OCI-LY7 (cell line): ENCODE results near the gene ARHGAP4. TPM values are rescaled to one million over a fixed set of nuclear protein-coding genes. Genes with fewer than 3 reads are reported as not detected.

ENCODE experiments used
- BruUV-seq: library from RNA; stranded (reverse); fragments of 400-500 nt; replicated peaks from 2 replicates; lab custom pipeline; 2021; lab: Mats Ljungman, UMichigan
- CTCF ChIA-PET: fragments of 300-600 bp; sonication (Branson Sonifier 250); formaldehyde crosslinking; loops from one replicate; lab custom pipeline; 2022; ENCODE audit warnings: antibody characterized with exemption; ENCODE audit not compliant: unreplicated experiment; lab: Charles Lee
- POLR2A ChIA-PET: fragments of 300-600 bp; sonication (Branson Sonifier 250); formaldehyde crosslinking; loops from one replicate; lab custom pipeline; 2022; ENCODE audit warnings: antibody characterized with exemption; lab: Charles Lee
- DNase-seq: peaks from one replicate; pipeline ENCODE4 v3.0.0-alpha.2; 2015; ENCODE audit warnings: low spot score
- H2AFZ ChIP-seq: fragments of 200-600 bp; sonication (generic), shearing (Covaris generic); 2 replicates; pipeline ENCODE4 v1.6.1; 2014; ENCODE audit warnings: mild to moderate bottlenecking, antibody characterized with exemption, low read length, moderate library complexity
- H3K27ac ChIP-seq: fragments of 200-600 bp; sonication (generic); 2 replicates; pipeline ENCODE4 v1.5.1; 2014; ENCODE audit warnings: mixed run types, low read depth, mild to moderate bottlenecking, moderate library complexity, low read length, inconsistent platforms; ENCODE audit not compliant: poor library complexity, severe bottlenecking
- H3K36me3 ChIP-seq: fragments of 200-600 bp; sonication (generic); 2 replicates; pipeline ENCODE4 v1.6.1; 2014; ENCODE audit warnings: mild to moderate bottlenecking, antibody characterized with exemption, low read length, moderate library complexity, mixed read lengths; ENCODE audit not compliant: insufficient read depth
- H3K4me1 ChIP-seq: fragments of 200-600 bp; sonication (generic); 2 replicates; pipeline ENCODE4 v1.5.1; 2014; ENCODE audit warnings: mild to moderate bottlenecking, low read length; ENCODE audit not compliant: insufficient read depth, poor library complexity, severe bottlenecking
- H3K4me2 ChIP-seq: fragments of 200-600 bp; sonication (generic); 2 replicates; pipeline ENCODE4 v1.6.1; 2014; ENCODE audit warnings: mild to moderate bottlenecking, low read length
- H3K4me3 ChIP-seq: fragments of 200-600 bp; sonication (generic); 2 replicates; pipeline ENCODE4 v1.5.1; 2014; ENCODE audit warnings: mild to moderate bottlenecking, low read depth, low read length; ENCODE audit not compliant: poor library complexity, severe bottlenecking
- H3K79me2 ChIP-seq: fragments of 200-600 bp; sonication (generic); 2 replicates; pipeline ENCODE4 v1.6.1; 2016; ENCODE audit warnings: low read depth, mild to moderate bottlenecking, low read length, moderate library complexity, mixed read lengths; ENCODE audit not compliant: insufficient read depth
- H3K9me2 ChIP-seq: fragments of 200-600 bp; sonication (generic); 2 replicates; pipeline ENCODE4 v1.6.1; 2016; ENCODE audit warnings: mild to moderate bottlenecking, low read length, mixed read lengths; ENCODE audit not compliant: insufficient read depth
- H3K9me3 ChIP-seq: fragments of 200-600 bp; sonication (generic); 2 replicates; pipeline ENCODE4 v1.6.1; 2014; ENCODE audit warnings: mild to moderate bottlenecking, mixed run types, low read length, mixed read lengths
- H4K20me1 ChIP-seq: fragments of 200-600 bp; sonication (generic); 2 replicates; pipeline ENCODE4 v1.6.1; 2014; ENCODE audit warnings: mild to moderate bottlenecking, antibody characterized with exemption, low read length, moderate library complexity, mixed read lengths; ENCODE audit not compliant: insufficient read depth
- EZH2phosphoT487 ChIP-seq: fragments of 200-600 bp; sonication (generic); IDR thresholded peaks from 2 replicates; pipeline ENCODE4 v1.6.1; 2018; ENCODE audit warnings: low read depth, borderline replicate concordance, mild to moderate bottlenecking, mixed run types, antibody characterized with exemption, low read length, moderate library complexity, mixed read lengths
- intact Hi-C: fragments of 100-400 bp; cut with micrococcal nuclease; formaldehyde crosslinking; loops from one replicate; pipeline ENCODE4 v1.10.0; 2022; ENCODE audit not compliant: unreplicated experiment
- total RNA-seq, 2 experiments: library from RNA; depleted of rRNA in 1 of 2; stranded (reverse); fragments of >200 nt in 1 of 2; shearing (Covaris generic) in 1 of 2; gene quantifications; 2 replicates each; pipeline ENCODE4 v1.2.3, GENCODE V29; 2014 to 2022
- TF ChIP-seq, protein P1 (sequence below): fragments of 200-600 bp; sonication (generic); conservative IDR thresholded peaks from 2 replicates; pipeline ENCODE4 v1.5.1; 2014; ENCODE audit warnings: mild to moderate bottlenecking, antibody characterized with exemption, low read length, moderate library complexity, mixed read lengths

ARHGAP4 gene
- total RNA-seq, 2 experiments from 2014 or later = 126 to 128 TPM

- Histone ChIP-seq H3K9me3 (no peaks in the 10 kb centered on the region), H3K9me2 (no peaks in the 10 kb centered on the region), H3K36me3 (no peaks in the 10 kb centered on the region), H2AFZ (no peak overlapping the region; the same call in 1 of the 2 replicates), H3K4me2 (peak overlapping the region; percentile 42), H3K4me1 (peaks cover 43% of the 10 kb centered on the region), H3K27ac (peak overlapping the region; percentile 65), H3K4me3 (no peak overlapping the region), H3K79me2 (no peaks in the 10 kb centered on the region), H4K20me1 (no peaks in the 10 kb centered on the region)
- ChIA-PET CTCF (no interaction called here), POLR2A (no interaction called here)
- BruUV-seq = no TSS peak
- DNase-seq = peak; percentile 35
- TF ChIP-seq, protein P1, sequence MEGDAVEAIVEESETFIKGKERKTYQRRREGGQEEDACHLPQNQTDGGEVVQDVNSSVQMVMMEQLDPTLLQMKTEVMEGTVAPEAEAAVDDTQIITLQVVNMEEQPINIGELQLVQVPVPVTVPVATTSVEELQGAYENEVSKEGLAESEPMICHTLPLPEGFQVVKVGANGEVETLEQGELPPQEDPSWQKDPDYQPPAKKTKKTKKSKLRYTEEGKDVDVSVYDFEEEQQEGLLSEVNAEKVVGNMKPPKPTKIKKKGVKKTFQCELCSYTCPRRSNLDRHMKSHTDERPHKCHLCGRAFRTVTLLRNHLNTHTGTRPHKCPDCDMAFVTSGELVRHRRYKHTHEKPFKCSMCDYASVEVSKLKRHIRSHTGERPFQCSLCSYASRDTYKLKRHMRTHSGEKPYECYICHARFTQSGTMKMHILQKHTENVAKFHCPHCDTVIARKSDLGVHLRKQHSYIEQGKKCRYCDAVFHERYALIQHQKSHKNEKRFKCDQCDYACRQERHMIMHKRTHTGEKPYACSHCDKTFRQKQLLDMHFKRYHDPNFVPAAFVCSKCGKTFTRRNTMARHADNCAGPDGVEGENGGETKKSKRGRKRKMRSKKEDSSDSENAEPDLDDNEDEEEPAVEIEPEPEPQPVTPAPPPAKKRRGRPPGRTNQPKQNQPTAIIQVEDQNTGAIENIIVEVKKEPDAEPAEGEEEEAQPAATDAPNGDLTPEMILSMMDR = no peak
- no peak for TF ChIP-seq EZH2phosphoT487
- intact Hi-C loops = no loop called here
Observed at GRCh38 chrX:153903238-153903980, 22.7 kb downstream of the ARHGAP4 start.

DNA sequence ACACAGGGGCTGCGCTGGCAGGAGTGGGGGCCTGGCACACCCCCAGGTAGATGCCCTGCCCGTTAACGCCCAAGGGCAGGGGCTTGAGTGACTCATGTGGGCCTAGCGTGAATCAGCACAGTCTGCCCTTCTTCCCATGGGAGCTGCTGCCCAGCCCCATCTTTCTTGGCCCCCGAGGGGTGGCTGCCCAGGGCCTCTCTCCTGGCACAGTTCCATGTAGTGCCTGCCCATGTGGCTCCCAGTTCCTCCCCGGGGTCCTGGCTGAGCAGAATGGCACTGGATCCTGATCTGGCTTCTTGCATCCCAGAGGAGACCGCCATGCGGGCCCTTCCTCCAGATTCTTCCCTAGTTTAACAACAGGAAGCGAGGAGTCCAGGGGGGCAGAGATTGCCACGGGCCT lies 23.7 kb downstream of the ARHGAP4 start:
- Histone ChIP-seq H3K4me2 (no peak overlapping the region), H3K27ac (peak overlapping the region; percentile 65), H4K20me1 (no peaks in the 10 kb centered on the region), H3K4me1 (peaks cover 43% of the 10 kb centered on the region), H3K79me2 (no peaks in the 10 kb centered on the region), H2AFZ (no peak overlapping the region), H3K36me3 (no peaks in the 10 kb centered on the region), H3K4me3 (no peak overlapping the region), H3K9me3 (no peaks in the 10 kb centered on the region), H3K9me2 (no peaks in the 10 kb centered on the region)
- POLR2A ChIA-PET = no interaction called here
- TF ChIP-seq, protein P1 = no peak
- TF ChIP-seq EZH2phosphoT487 = no peak
- intact Hi-C loops = no loop called here
- CTCF ChIA-PET = no interaction called here
- DNase-seq = no peak
- no TSS peak for BruUV-seq

DNA sequence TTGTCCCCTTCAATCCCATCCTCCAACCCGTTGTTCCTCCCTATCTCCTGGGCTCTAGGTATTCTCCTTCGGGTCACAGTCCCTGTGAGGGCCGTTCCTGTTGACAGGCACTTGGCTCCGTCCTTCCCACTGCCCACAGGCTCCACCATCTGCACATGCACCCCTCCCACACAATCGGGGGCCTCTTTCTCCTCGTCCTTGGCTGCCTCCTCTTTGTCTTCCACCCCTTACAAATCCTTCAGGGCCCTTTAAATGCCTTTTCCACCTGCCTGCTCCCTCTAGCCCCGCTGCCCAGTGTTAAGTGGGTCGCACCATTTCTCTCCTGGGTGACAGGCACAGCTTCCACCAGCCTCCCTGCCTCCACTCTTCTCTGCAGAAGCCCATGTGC lies 24.3 kb downstream of the ARHGAP4 start:
- H3K36me3 ChIP-seq = no peaks in the 10 kb centered on the region
- H3K9me2 ChIP-seq = no peaks in the 10 kb centered on the region
- no peaks in the 10 kb centered on the region for H3K79me2 ChIP-seq
- H3K27ac ChIP-seq = peak overlapping the region; percentile 65
- intact Hi-C loops = no loop called here
- no peak overlapping the region for H3K4me3 ChIP-seq
- H3K4me2 ChIP-seq = peak overlapping the region; percentile 48
- H4K20me1 ChIP-seq = no peaks in the 10 kb centered on the region
- ChIA-PET CTCF (no interaction called here), POLR2A (no interaction called here)
- TF ChIP-seq, protein P1 = no peak
- no peak for TF ChIP-seq EZH2phosphoT487
- peak overlapping the region; percentile 5; the same call in 1 of the 2 replicates for H2AFZ ChIP-seq
- peaks cover 43% of the 10 kb centered on the region for H3K4me1 ChIP-seq
- BruUV-seq = no TSS peak
- DNase-seq = no peak
- no peaks in the 10 kb centered on the region for H3K9me3 ChIP-seq
